ENCODE results near the gene NIPAL1.
A peak's percentile ranks its signal among the peaks of the same experiment; 100 is the strongest.

NIPAL1 gene

DNA sequence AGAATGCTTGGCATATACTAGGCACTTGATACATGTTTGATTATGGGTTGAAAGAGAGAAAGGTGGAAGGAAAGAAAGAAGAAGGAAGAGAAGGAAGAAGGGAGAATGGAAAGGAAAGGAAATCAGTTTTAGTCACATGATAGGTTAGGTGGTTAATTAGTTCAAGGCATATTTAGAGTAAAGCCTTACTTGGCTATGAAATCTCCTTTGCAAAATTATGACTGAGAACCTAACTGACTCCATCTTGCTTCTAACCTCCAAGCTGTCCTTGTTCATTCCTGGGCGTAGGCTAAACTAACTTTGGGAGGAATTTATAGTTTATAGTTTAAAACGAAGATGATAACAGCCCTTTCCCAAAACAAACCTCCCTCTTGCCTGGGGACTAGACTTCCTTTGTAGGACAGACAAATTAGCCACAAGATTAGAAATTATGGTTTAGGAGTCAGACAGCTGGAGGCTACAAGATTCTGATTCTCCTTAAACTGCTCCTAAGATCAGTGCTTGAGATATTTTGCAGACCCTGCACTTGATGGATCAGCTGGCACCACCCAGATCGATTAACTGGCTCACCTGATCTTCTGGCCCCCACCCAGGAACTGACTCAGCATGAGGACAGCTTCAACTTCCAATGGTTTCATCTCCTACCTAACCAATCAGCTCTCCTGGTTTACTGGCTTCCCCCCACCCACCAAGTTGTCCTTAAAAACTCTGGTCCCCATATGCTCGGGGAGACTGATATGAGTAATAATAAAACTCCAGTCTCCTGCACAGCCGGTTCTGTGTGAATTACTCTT is 62.5 kb downstream of the NIPAL1 start:
- H2AFZ ChIP-seq (ENCODE audit: low read length): no peak overlapping the region
- H3K9me2 ChIP-seq (replicated peaks; ENCODE audit: low read depth, low read length): no peaks in the 10 kb centered on the region
- no peaks in the 10 kb centered on the region for H3K36me3 ChIP-seq (ENCODE audit: insufficient read depth, low read length)
- H3K9me3 ChIP-seq (ENCODE audit: insufficient read depth, low read depth, low read length): no peaks in the 10 kb centered on the region
- H3K27me3 ChIP-seq (ENCODE audit: insufficient read depth, low read length, poor library complexity, severe bottlenecking): no peaks in the 10 kb centered on the region
- no peak for TF ChIP-seq EZH2phosphoT487 (IDR thresholded peaks at IDR 0.05; ENCODE audit: borderline replicate concordance)
- TF ChIP-seq, protein P1, sequence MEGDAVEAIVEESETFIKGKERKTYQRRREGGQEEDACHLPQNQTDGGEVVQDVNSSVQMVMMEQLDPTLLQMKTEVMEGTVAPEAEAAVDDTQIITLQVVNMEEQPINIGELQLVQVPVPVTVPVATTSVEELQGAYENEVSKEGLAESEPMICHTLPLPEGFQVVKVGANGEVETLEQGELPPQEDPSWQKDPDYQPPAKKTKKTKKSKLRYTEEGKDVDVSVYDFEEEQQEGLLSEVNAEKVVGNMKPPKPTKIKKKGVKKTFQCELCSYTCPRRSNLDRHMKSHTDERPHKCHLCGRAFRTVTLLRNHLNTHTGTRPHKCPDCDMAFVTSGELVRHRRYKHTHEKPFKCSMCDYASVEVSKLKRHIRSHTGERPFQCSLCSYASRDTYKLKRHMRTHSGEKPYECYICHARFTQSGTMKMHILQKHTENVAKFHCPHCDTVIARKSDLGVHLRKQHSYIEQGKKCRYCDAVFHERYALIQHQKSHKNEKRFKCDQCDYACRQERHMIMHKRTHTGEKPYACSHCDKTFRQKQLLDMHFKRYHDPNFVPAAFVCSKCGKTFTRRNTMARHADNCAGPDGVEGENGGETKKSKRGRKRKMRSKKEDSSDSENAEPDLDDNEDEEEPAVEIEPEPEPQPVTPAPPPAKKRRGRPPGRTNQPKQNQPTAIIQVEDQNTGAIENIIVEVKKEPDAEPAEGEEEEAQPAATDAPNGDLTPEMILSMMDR (conservative IDR thresholded peaks at IDR 0.05; ENCODE audit: low read length): no peak
- H3K9ac ChIP-seq (ENCODE audit: low read depth, low read length, poor library complexity, severe bottlenecking): no peak overlapping the region
- no peak overlapping the region for H3K4me2 ChIP-seq (ENCODE audit: low read depth, low read length, poor library complexity, severe bottlenecking)
- no peaks in the 10 kb centered on the region for H3K79me2 ChIP-seq (ENCODE audit: insufficient read depth, low read length)
- no peak overlapping the region for H3K4me3 ChIP-seq (ENCODE audit: low read length, poor library complexity, severe bottlenecking)
- H3F3A ChIP-seq (ENCODE audit: low read depth): no peaks in the 10 kb centered on the region
- peaks cover 10% of the 10 kb centered on the region for H3K4me1 ChIP-seq (ENCODE audit: insufficient read depth, low read length, poor library complexity, severe bottlenecking)
- H4K20me1 ChIP-seq (ENCODE audit: insufficient read depth, low read length, poor library complexity, severe bottlenecking): no peaks in the 10 kb centered on the region

DNA sequence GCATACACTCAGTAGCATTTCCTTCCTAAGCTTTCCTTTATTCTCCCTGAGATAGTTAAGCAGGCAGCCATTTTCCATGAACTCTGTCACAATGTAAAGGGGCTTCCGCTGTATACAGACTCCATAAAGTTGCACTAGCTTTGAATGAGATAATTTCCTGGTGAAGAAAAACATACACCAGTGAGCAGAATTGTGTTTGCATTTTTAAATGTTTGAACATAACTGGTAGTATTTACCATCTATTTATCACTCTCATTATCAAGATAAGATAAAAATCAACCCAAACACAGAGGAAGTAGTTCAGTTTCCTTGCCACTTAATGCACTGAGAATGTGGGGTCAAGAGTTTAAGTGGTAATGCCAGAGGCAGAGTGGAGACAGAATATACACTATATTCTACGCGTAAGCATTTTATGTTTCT is 63.4 kb downstream of the NIPAL1 start:
- no peaks in the 10 kb centered on the region for H3K9me3 ChIP-seq (ENCODE audit: insufficient read depth, low read depth, low read length)

DNA sequence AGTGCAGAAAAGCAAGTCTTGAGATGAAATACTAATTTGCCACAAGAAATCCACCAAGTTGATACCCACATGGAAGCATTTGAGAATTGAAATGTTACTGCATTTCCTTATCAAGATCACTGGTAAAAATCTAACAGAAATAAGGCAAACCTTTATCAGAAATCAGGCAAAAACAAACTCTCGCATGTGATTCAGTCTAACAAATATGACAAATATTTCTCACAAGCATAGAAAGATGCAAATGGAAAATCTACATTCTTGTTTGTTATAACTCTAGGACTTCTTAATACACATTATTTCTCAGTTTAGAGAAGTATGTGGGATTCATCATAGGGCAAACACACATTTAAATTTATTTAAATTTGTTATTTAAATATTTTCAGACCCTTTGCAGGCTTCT is 64.6 kb downstream of the NIPAL1 start:
- H3K9ac ChIP-seq (ENCODE audit: low read depth, low read length, poor library complexity, severe bottlenecking): no peak overlapping the region

More for the DNA sequence above, 63.4 kb downstream of the NIPAL1 start:
- H2AFZ ChIP-seq (ENCODE audit: low read length): peak overlapping the region; percentile 42; the same call in 1 of the 2 replicates
- H3K4me1 ChIP-seq (ENCODE audit: insufficient read depth, low read length, poor library complexity, severe bottlenecking): peaks cover 10% of the 10 kb centered on the region
- no peak overlapping the region for H3K4me3 ChIP-seq (ENCODE audit: low read length, poor library complexity, severe bottlenecking)
- H3K27me3 ChIP-seq (ENCODE audit: insufficient read depth, low read length, poor library complexity, severe bottlenecking): no peaks in the 10 kb centered on the region
- TF ChIP-seq, protein P1 (conservative IDR thresholded peaks at IDR 0.05; ENCODE audit: low read length): no peak
- TF ChIP-seq EZH2phosphoT487 (IDR thresholded peaks at IDR 0.05; ENCODE audit: borderline replicate concordance): no peak
- H3K9ac ChIP-seq (ENCODE audit: low read depth, low read length, poor library complexity, severe bottlenecking): no peak overlapping the region
- H4K20me1 ChIP-seq (ENCODE audit: insufficient read depth, low read length, poor library complexity, severe bottlenecking): no peaks in the 10 kb centered on the region
- peak overlapping the region; percentile 32 for H3K4me2 ChIP-seq (ENCODE audit: low read depth, low read length, poor library complexity, severe bottlenecking)
- H3F3A ChIP-seq (ENCODE audit: low read depth): no peaks in the 10 kb centered on the region
- no peaks in the 10 kb centered on the region for H3K9me2 ChIP-seq (replicated peaks; ENCODE audit: low read depth, low read length)
- no peaks in the 10 kb centered on the region for H3K36me3 ChIP-seq (ENCODE audit: insufficient read depth, low read length)
- no peaks in the 10 kb centered on the region for H3K79me2 ChIP-seq (ENCODE audit: insufficient read depth, low read length)

More for the DNA sequence above, 64.6 kb downstream of the NIPAL1 start:
- H3K4me3 ChIP-seq (ENCODE audit: low read length, poor library complexity, severe bottlenecking): no peak overlapping the region
- no peak overlapping the region for H2AFZ ChIP-seq (ENCODE audit: low read length)
- no peaks in the 10 kb centered on the region for H3F3A ChIP-seq (ENCODE audit: low read depth)
- peaks cover 10% of the 10 kb centered on the region for H3K4me1 ChIP-seq (ENCODE audit: insufficient read depth, low read length, poor library complexity, severe bottlenecking)
- H4K20me1 ChIP-seq (ENCODE audit: insufficient read depth, low read length, poor library complexity, severe bottlenecking): no peaks in the 10 kb centered on the region
- peaks cover 4% of the 10 kb centered on the region; the same call in 1 of the 2 replicates for H3K36me3 ChIP-seq (ENCODE audit: insufficient read depth, low read length)
- no peaks in the 10 kb centered on the region for H3K9me2 ChIP-seq (replicated peaks; ENCODE audit: low read depth, low read length)
- no peak overlapping the region for H3K4me2 ChIP-seq (ENCODE audit: low read depth, low read length, poor library complexity, severe bottlenecking)
- no peaks in the 10 kb centered on the region for H3K9me3 ChIP-seq (ENCODE audit: insufficient read depth, low read depth, low read length)
- TF ChIP-seq EZH2phosphoT487 (IDR thresholded peaks at IDR 0.05; ENCODE audit: borderline replicate concordance): no peak
- no peaks in the 10 kb centered on the region for H3K27me3 ChIP-seq (ENCODE audit: insufficient read depth, low read length, poor library complexity, severe bottlenecking)
- H3K79me2 ChIP-seq (ENCODE audit: insufficient read depth, low read length): no peaks in the 10 kb centered on the region

Measured in Loucy (cell line).